Measurements from ENCODE around the gene HSP90AB1.

The HSP90AB1 gene

GRCh38 chr6:44278774-44279697 lies 32.1 kb downstream of the HSP90AB1 start:
- no peak overlapping the region for H3K4me3 ChIP-seq (ENCODE audit: low read length)
- no peak for DNase-seq (ENCODE audit: low read depth)
- TF ChIP-seq CTCF (conservative IDR thresholded peaks at IDR 0.05; ENCODE audit: low read depth, low read length) = no peak

- DNase-seq (ENCODE audit: low read depth) = no peak
- H3K4me3 ChIP-seq (ENCODE audit: low read length) = no peak overlapping the region
- TF ChIP-seq CTCF (conservative IDR thresholded peaks at IDR 0.05; ENCODE audit: low read depth, low read length) = no peak
Measured at GRCh38 chr6:44284121-44284520, 37.2 kb downstream of the HSP90AB1 start.

GRCh38 chr6:44284867-44285266 lies 38.0 kb downstream of the HSP90AB1 start:
- no peak for DNase-seq (ENCODE audit: low read depth)
- no peak overlapping the region for H3K4me3 ChIP-seq (ENCODE audit: low read length)
- no peak for TF ChIP-seq CTCF (conservative IDR thresholded peaks at IDR 0.05; ENCODE audit: low read depth, low read length)

- H3K4me3 ChIP-seq (ENCODE audit: low read length) = no peak overlapping the region
- TF ChIP-seq CTCF (conservative IDR thresholded peaks at IDR 0.05; ENCODE audit: low read depth, low read length) = no peak
- no peak for DNase-seq (ENCODE audit: low read depth)
Measured at GRCh38 chr6:44285552-44286284, 38.8 kb downstream of the HSP90AB1 start.

- H3K4me3 ChIP-seq (ENCODE audit: low read length) = no peak overlapping the region
Measured at GRCh38 chr6:44286285-44286565, 39.3 kb downstream of the HSP90AB1 start.

GRCh38 chr6:44286747-44287146 lies 39.8 kb downstream of the HSP90AB1 start:
- no peak overlapping the region for H3K4me3 ChIP-seq (ENCODE audit: low read length)
- TF ChIP-seq CTCF (conservative IDR thresholded peaks at IDR 0.05; ENCODE audit: low read depth, low read length) = no peak
- no peak for DNase-seq (ENCODE audit: low read depth)

More at GRCh38 chr6:44286285-44286565, 39.3 kb downstream of the HSP90AB1 start:
- no peak for TF ChIP-seq CTCF (conservative IDR thresholded peaks at IDR 0.05; ENCODE audit: low read depth, low read length)
- no peak for DNase-seq (ENCODE audit: low read depth)

Measured in retinal pigment epithelial cell (primary cell).